NB4 (cell line): ENCODE data around the gene ADAM12.
"Not testable (repeated sequence)": the region's sequence is repeated elsewhere in the genome, so short reads cannot be mapped to it uniquely, and the experiment has no call there.

ENCODE experiments used
- DNase-seq: peaks from one replicate; pipeline ENCODE4 v3.0.0; 2010; ENCODE audit warnings: low read depth
- H3K4me3 ChIP-seq: one replicate; pipeline ENCODE4 v1.5.1; 2011; ENCODE audit warnings: mild to moderate bottlenecking, low read depth, low read length, moderate library complexity
- CTCF ChIP-seq: IDR thresholded peaks from one replicate; pipeline ENCODE4 v1.5.1; 2012; ENCODE audit warnings: low read depth, low read length
- MAX ChIP-seq: IDR thresholded peaks from 2 replicates; pipeline ENCODE4 v1.6.1; 2011; ENCODE audit warnings: low read depth, low read length
- MYC ChIP-seq: IDR thresholded peaks from 2 replicates; pipeline ENCODE4 v1.6.1; 2011; ENCODE audit warnings: low read depth, low read length
- POLR2A ChIP-seq: IDR thresholded peaks from 2 replicates; pipeline ENCODE4 v1.6.1; 2011; ENCODE audit warnings: mild to moderate bottlenecking; ENCODE audit not compliant: insufficient read length; ENCODE audit errors: extremely low read depth

ADAM12 gene

GRCh38 chr10:126349676-126350075 is 38.6 kb downstream of the ADAM12 start:
- no peak for DNase-seq
- TF ChIP-seq MYC = no peak
- no peak for TF ChIP-seq CTCF
- TF ChIP-seq MAX = no peak
- no peak for TF ChIP-seq POLR2A
- no peak overlapping the region for H3K4me3 ChIP-seq

GRCh38 chr10:126349101-126349500 is 39.2 kb downstream of the ADAM12 start:
- no peak for DNase-seq
- H3K4me3 ChIP-seq = no peak overlapping the region
- TF ChIP-seq MAX = no peak
- no peak for TF ChIP-seq POLR2A
- TF ChIP-seq CTCF = no peak
- no peak for TF ChIP-seq MYC

- DNase-seq, H3K4me3 ChIP-seq: not testable (repeated sequence)
These were observed 44.8 kb downstream of the ADAM12 start for GRCh38 chr10:126343496-126343895.

GRCh38 chr10:126342680-126343079 is 45.6 kb downstream of the ADAM12 start:
- no peak overlapping the region for H3K4me3 ChIP-seq
- no peak for DNase-seq

GRCh38 chr10:126341491-126341890 is 46.8 kb downstream of the ADAM12 start:
- DNase-seq = no peak
- no peak for TF ChIP-seq MAX
- H3K4me3 ChIP-seq = no peak overlapping the region

More at GRCh38 chr10:126342680-126343079, 45.6 kb downstream of the ADAM12 start:
- TF ChIP-seq MAX = no peak

- H3K4me3 ChIP-seq = no peak overlapping the region
- no peak for DNase-seq
- TF ChIP-seq POLR2A (no peak), CTCF (no peak), MAX (no peak), MYC (no peak)
These were observed 50.9 kb downstream of the ADAM12 start for GRCh38 chr10:126337251-126337810.

GRCh38 chr10:126336801-126337200 is 51.5 kb downstream of the ADAM12 start:
- TF ChIP-seq CTCF (no peak), MYC (no peak), MAX (no peak)
- no peak for DNase-seq
- H3K4me3 ChIP-seq = no peak overlapping the region
